DMS53 treated with DMSO at 0.1 percent for 48 hours (cell line): ENCODE measurements around the gene PRKX.
"Not testable (repeated sequence)": the region's sequence is repeated elsewhere in the genome, so short reads cannot be mapped to it uniquely, and the experiment has no call there.

Source experiments
- DNase-seq: peaks from one replicate; lab custom pipeline; 2025; ENCODE audit not compliant: unreplicated experiment; lab: John Stamatoyannopoulos, UW

Gene PRKX

DNA sequence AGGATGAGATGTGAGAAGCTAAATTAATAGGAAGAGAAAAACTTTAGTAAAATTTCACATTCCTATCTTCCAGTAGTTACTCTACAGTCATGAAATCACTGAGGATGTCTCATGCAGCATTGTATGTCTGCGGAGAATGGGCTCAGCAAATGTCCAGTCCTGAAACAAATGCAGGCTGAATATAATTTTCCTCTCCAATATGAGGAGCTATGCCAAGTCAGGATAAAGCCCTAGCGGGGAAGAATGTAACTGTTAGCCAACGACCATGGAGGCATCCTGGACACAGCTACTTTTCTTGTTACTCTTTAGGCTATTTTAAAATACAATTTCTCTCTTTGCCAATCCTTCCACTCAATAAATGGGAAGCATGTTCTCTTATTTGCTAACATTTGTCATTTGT, 127.7 kb downstream of the PRKX start:
- no peak for DNase-seq

DNA sequence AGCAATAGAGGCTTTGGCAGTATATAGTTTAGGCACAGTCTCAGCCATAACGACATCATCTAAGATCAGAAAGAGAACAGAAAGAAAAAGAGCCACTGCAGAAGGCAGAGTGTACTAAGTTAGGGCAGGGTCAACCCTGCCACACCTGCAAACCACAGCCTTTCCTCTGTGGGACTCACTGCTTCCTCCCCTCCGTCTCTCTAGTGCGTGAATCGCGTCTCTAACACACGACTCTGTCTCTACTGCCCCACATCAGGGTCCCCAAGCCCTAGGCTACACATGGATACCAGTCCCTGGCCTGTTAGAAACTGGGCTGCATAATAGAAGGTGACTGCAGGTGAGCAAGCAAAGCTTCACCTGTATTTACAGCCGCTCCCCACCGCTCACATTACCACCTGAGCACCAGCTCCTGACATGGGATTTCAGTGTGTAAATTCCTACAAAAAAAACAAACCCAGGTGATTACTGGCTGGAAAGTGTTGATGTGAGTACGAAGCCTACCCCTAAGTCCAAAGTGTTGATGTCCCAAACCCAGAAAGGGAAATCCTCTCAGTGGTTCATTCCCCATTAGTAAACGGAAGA, 128.9 kb downstream of the PRKX start:
- no peak for DNase-seq

DNA sequence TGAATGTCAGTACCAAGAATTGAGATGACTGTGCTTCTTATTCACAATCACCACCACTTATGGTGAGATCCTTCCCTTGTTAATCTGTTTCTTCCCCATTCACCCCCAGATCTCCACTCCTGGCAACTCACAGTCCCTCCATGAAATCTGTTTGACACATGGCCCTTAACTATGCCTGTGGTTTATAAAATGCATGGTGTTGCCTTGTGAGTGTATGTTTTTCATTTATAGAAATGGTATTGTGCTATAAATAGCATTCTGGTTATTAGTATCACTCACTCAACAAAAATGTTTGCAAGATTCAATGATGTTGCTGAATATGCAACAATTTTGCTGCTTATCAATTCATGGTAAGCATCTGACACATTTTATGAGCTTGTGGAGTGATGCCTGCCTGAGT, 131.0 kb downstream of the PRKX start:
- DNase-seq = no peak

DNA sequence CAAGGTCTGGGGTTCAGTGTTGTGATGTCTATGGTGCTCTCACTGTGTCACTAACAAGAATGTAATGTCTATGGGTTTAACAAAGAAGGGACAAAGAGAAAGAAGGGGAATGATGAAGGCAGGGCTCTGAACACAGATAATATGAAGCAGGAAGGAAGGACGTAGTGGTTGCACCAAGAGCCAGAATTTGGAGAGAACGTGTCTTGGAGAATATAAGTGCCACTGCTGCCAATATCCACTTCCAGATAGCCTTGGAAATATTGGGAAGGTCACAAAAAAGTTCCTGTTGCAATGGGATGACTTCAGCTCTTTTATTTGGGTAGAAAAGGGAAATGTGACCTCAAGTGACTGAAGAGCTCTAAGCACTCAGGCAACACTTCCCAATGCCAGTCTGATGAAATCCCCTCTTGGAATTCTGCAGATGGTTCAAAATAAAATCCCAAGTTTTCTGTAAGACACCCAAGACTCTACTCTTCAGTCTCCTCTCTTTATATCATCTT, 131.8 kb downstream of the PRKX start:
- DNase-seq = no peak

DNA sequence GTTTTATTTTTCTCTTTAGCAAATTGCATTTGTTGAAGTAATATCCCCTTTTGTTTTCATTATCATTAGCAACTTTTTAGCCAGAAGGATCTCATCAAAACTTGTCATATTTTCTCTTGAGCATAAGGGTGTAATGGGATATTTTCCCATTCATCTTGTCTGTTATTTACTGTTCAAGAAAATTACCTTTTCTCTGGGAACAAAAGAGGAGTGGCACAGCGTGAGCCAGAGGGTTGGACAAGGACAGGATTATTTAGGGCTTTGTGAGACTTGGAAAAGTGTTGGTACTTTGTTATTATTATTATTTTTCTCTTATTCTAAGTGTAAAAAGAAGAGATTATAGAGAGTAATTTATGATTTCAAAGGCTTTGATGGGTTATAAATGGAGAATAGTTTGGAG, 135.9 kb downstream of the PRKX start:
- no peak for DNase-seq

DNA sequence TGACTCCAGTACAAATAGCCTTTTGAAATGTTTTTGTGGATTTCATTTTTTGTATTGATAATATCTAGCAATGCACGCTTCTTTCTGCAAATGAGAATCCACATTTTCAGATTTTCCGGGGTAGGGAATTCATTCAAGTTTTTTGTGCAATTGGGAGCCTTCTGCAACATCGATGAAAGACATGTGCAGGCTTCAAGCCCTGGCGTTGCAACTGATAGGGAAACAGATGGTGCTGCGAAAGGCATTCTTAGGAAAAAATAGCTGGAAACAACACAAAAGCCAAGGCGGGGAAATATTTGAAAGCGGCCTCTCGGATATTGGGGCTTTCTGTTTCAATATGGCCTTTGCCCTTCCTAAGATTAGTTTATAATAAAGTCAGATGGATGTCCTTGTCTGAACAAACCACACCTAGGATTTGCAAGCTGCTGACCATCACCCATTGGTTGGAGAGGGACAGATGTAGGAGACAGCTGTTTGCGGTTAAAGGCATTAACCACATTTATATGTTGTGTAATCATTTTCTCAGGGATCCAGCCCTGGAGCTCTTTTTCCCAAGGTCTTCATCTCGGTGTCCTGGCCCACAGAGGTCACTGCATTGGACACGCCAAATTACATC, 136.5 kb downstream of the PRKX start:
- no peak for DNase-seq

DNA sequence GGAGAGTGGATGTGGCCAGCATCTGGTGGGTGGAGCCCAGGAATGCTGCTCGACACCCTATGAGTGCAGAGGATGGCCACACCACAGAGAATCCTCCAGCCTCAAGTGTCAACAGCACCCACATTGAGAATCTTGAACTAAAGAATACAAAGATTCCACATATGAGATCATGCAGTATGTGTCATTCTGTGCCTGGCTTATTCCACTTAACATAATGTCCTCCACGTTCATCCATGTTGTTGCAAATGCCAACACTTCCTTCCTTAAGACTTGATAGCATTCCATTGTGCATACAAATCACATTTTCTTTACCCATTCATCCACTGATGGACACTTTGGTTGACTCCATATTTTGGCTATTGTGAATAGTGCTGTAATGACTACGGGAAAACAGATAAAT, 145.8 kb downstream of the PRKX start:
- DNase-seq = no peak

GRCh38 chrX:3563451-3563850, 150.0 kb downstream of the PRKX start:
- no peak for DNase-seq

DNA sequence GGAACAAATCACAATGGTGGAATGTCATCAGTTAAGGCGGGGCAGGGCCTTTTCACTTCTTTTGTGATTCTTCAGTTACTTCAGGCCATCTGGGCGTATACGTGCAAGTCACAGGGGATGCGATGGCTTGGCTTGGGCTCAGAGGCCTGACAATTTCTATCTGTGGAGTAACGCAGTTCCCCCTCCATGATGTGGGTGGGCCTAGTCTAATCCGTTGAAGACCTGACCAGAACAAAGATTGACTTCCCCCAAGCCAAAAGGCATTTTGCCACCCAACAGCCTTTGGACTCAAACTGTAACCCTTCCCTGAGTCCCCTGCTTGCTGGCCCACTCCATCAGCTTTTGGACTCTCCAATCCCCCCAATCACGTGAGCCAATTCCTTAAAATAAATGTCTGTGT, 153.4 kb downstream of the PRKX start:
- not testable (repeated sequence) for DNase-seq
